DMS53 treated with DMSO at 0.1 percent for 48 hours (cell line): ENCODE measurements around the gene ARL13B.
"Not testable (repeated sequence)": the region's sequence is repeated elsewhere in the genome, so short reads cannot be mapped to it uniquely, and the experiment has no call there.

Experiments used
- DNase-seq: peaks from one replicate; lab custom pipeline; 2025; ENCODE audit not compliant: unreplicated experiment; lab: John Stamatoyannopoulos, UW

The ARL13B gene

DNA sequence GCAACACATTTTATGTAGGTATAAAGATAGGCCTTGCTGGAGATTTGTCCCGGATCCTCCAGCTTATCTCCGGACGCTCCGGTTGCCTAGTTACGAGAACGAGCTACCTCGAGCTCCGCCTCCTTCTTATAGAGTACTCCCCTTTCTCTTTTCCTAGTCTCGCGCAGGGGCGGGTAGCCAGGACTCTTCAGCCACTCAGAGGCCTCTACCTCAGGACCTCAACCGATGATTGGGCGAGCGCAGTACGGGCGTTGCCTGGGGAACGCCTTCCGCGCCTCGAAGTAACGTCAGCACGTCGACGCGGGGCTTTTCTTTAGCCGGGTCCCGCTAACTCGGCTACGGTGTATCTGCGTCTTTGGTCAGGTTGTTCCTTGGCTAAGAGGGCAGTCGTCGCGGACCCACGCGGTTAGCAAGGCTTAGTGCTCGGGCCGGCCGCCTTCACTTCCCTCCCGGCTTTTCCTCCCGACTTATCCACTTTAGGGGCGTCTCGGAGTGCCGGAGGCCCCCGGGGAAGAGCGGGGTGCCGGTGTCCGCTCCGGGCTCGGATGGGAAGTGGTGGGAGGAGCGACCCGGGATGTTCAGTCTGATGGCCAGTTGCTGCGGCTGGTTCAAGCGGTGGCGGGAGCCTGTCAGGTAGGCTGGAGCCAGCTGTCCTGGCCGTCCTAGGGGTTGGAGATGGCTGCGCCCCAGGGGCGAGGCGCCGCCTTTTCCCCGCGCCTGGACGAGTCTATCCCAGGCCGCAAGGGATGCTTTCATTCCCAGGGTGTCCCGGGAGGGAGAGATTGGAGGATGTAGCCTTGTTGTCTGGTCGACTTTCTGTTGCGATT is at the start of gene ARL13B:
Gene ARL13B, plus strand, starts transcription at position 306 of the 827 bp plus-strand sequence. Its CDS starts 269 bp downstream, at position 575.
- DNase-seq = peak; percentile 91

DNA sequence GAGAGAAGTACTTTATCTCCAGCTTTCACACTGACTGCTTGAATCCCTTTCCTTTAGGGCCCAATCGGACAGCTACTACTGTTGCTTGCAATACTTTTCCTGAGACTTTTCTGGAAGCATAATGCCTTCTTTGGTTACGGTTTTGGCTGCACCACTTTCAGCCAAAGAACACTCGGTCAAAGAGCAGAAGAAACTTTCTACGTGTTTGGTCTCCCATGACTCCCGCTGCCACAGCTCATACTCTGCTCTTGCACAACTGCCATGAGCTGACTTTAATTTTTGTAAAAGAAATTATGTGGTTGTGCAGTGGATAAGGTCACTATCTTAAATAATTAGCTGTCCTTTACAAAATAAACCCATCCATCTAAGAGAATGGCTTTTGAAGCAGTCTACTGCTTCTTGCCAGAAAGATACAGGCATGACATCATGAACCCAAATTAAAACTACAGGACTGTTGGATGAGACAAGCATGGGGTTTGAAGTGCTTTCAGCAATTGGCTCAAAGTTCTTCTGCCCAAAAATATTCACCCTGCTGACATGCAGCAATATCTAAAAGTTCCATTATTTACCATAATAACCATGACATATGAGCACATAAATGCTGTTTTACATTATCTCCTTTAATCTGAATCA is 48.2 kb upstream of the ARL13B start:
- DNase-seq = no peak

DNA sequence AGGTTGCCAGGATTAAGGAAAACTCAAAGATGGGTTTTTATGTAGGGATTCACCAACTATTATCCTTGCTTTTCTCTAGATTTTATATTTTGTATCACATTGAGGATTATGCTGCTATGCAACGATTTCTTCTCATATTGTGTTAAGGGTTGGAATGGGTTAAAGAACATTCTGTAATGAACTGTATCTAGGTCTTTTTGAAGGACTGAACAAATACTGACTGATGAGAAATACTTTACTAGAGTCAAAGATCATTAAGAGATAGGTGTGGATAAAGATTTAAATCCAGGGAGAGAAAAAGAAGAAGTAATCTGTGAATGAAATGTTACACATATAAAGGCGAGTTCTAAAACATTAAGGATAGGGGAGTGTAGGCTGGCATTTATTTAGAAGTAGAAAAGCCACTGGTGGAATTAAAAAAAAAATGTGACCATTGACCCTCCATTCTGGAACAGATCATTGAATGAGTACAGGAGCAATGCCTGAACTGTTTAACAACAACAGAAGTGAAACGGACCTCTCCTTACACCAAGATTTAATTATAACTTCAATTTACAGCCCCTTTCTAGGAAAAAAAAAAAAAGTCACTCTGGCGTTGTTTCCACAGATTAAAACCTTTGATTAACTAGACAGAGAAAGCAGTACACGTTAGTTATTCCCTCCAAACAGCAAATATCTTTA is 45.4 kb upstream of the ARL13B start:
- no peak for DNase-seq

DNA sequence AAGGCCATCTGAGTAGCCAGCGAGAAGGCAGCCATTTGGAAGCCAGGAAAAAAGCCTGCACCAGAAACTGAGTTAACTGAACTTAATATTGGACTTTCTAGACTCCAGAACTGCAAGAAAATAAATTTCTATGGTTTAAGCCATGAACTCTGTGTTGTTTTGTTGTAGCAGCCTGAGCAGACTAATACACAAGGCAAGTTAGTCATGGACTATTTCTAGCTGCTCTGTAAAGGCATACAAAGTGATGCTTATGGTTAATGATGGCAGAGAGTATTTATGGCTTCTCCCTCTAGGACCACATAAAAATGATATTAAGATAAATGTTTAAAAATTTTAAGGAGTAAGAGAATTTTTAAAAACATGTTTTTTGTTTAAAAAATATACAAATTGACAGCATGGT is 43.4 kb upstream of the ARL13B start:
- no peak for DNase-seq

DNA sequence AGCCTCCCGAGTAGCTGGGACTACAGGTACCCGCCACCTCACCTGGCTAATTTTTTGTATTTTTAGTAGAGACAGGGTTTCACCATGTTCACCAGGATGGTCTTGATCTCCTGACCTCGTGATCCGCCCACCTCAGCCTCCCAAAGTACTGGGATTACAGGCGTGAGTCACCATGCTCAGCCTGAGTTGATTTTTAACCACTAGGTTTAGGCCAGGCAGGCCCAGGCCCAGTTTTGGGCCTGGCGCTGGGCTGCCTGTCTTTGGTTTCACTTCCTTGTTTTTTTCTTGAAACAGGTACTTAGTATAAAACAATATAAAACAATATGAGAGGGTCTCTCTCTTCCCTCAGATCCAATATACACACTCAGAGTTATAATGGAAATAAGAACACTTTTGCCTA is 42.5 kb upstream of the ARL13B start:
- not testable (repeated sequence) for DNase-seq

DNA sequence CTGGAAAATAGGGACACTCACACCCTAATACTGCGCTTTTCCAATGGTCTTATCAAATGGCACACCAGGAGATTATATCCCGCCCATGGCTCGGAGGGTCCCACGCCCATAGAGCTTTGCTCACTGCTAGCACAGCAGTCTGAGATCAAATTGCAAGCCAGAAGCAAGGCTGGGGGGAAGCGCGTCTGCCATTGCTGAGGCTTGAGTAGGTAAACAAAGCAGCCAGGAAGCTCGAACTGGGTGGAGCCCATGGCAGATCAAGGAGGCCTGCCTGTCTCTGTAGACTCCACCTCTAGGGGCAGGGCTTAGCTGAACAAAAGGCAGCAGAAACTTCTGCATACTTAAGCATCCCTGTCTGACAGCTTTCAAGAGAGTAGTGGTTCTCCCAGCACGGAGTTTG is 30.0 kb upstream of the ARL13B start:
- DNase-seq = peak; percentile 17

DNA sequence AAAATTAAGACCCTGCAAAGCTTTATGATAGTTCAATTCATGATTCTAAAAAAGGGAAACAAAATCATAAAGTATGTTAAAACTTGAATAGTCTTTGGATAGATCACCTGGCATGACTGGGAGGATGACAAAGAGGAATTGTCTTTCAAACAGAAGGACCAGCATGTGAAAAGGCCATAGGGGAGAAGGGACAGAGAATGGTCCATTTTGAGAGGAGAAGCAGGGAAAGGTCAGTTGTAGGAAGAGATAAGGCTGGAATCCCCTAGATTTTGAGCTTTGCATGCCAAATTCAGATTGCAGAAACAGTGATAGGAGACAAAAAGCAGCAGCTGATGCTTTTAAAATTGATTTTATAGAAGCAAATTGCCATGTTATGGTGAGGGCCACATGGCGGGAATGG is 18.9 kb upstream of the ARL13B start:
- DNase-seq = no peak

DNA sequence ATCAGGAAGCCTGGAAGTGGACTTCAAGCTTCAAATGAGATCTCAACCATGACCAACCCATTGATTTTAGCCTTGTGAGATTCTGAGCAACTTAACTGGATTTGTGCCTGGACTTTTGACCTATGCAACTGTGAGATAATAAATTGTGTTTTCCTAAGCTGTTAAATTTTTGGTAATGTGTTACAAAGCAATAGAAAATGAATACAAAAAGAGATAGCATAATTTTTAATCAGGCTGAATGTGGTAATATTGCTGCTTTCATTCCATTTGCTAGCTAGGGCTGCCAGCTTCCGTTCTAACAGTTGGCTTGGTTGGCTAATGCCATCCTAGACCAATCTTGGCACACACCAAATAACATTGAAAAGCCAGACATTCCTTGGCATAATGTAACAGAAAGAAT is 18.5 kb upstream of the ARL13B start:
- DNase-seq = no peak

DNA sequence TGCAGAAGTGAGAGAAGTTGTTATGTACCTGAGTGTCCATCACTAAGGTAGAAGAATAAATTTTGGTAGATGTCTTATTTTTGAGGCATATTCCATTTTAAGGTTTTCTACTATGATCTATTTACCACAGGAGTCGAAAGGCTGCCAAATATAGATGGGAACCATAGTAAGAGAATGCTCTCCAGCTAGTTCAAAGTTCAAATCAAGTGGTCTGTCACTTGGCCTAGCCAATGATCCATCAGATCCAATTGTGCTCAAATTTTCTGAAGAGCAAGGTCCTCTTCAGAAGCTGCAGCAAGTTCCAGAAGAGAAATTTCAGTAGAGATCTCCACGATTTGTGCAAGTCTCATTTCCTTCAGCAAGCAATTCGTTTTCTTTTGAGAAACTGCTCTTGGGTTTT is 17.2 kb upstream of the ARL13B start:
- DNase-seq = no peak

DNA sequence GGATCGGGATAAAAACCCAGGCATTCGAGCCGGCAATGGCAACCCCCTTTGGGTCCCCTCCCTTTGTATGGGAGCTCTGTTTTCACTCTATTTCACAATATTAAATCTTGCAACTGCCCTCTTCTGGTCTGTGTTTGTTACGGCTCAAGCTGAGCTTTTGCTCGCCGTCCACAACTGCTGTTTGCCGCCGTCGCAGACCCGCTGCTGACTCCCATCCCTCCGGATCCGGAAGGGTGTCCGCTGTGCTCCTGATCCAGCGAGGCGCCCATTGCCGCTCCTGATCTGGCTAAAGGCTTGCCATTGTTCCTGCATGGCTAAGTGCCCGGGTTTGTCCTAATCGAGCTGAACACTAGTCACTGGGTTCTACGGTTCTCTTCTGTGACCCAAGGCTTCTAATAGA is 14.8 kb upstream of the ARL13B start:
- DNase-seq = not testable (repeated sequence)

DNA sequence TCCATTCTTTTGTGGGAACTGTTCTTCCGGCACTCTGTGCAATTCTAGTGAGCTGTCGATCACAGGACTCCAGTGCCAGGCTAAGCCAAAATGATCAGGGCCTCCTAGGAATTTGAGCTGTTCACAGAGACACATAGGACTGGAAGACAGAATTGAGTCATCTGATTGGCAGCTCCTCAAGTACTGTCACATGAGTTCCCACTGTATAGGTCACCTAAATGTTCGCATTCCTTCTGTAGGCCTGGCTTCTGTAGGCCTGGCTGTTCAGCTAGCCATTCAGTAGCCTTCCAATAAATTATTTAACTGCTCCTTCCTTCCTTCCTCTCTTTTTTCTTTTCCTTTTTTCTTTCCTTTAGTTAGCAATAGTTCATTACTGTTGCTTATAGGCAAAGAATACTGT is 10.5 kb upstream of the ARL13B start:
- DNase-seq = no peak

DNA sequence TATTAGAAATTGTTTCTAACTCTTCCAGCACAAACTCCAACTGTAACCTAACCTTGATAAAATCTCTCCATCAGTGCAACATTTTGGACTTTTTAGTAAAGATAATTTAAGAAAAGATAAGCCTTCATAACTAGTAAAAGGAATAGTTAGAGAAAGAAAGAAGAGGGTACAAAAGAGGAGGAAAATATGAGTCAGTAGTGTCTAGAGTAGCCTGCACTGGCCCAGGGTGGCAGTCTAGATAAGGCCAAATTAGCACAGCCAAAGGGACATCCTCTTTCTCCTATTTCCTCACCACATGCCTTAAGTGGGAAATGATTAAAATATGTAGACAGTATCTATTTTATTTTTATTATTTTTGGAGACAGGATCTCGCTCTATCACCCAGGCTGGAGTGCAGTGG is 10.0 kb upstream of the ARL13B start:
- no peak for DNase-seq

DNA sequence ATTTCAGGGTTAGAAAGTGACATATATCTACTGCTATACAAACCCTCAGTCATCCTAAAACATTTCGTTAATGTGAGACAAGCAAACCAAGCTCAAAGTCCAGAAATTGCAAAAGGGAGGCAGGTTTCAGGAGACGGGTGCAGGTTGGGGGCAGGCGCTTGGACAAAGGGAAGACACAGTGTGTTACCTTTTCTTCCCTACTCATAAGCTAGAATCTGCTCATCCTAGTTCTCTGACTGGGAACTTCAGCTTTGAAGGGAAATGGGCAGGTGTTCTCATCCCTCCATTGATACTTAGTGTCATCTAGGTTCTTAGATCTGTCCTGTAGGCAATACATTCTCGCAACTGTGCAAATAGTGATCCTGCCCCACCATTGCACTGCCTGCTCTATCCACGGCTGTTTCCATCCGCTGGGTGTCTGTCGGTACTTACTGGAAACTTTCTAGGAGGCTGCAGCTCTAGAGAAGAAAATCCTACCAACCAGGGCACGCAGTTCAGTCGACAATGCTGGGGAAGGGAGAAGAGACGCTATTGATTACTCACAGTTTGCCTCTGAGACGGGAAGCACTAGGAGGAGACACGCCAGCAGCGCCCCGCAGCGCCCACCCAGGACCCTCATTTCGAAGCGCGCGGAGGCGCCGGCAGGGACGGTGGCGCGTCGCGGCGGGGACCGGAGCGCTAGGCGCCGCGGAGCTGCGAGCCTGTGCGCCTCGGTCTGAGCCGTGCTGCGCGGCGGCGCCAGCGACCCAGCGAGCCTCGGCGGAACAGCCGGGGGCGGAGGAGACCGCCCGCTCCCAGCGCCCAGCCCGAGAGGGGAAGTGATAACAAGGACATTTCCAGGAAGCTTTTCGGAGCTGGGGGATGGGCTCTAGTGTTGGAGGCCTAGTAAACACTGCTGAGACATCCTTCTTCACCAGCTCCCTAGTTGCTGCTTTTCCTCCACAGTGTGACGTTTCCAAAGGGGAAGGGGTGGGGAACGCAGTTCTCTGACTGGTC is 6.5 kb upstream of the ARL13B start, which contains the start of gene PROS1:
Gene PROS1, minus strand, starts transcription at position 766 of the 996 bp plus-strand sequence. Its CDS starts 147 bp downstream, at position 619.
- peak; percentile 27 for DNase-seq

DNA sequence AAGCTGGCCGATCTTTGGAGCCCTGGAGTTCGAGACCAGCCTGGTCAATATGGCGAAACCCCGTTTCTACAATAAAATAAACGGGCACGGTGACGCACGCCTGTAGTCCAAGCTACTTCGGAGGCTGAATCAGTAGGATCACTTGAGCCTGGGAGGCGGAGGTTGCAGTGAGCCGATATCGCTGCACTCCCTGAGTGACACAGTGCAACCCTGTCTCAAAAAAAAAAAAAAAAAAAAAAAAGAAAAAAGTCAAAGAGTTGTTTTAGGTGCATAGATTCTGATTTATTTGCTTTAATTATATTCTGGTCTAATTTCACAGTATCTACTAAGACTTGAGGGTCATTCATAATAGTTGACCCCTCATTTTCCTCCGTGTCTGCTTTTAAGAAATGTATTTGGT is 1.7 kb downstream of the ARL13B start:
- DNase-seq = no peak

DNA sequence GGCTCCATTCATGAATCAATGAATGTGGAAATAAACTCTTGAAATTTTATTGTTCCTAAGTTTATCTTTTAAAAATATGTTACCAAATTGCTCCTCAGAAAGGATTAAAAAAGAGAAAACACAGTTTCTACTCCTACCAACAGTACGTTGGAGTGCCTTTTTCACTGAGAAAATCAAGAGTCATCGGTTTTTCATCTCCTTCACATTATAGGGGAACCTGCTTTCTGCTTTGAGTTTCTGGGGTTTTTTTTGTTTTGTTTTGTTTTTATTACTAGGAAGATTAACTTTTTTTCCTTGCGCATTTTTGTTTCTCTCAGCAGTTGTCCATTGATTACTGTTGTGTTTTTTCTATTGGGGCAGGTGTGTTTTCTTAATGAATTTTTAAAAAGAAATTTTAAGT is 3.5 kb downstream of the ARL13B start:
- no peak for DNase-seq

DNA sequence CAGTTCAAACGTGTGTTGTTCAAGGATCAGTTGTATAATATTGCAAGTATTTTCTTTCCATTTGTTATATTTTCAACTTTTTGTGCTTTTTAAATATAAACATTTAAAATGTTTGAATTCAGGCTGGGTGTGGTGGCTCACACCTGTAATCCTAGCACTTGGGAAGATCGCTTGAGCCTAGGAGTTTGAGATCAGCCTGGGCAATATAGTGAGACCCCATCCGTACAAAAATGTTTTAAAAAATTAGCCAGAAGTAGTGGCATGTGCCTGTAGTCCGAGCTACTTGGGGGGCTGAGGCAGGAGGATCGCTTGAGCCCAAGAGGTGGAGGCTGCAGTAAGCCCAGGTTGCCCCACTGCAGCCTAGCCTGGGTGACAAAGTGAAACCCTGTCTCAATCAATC is 4.7 kb downstream of the ARL13B start:
- no peak for DNase-seq

DNA sequence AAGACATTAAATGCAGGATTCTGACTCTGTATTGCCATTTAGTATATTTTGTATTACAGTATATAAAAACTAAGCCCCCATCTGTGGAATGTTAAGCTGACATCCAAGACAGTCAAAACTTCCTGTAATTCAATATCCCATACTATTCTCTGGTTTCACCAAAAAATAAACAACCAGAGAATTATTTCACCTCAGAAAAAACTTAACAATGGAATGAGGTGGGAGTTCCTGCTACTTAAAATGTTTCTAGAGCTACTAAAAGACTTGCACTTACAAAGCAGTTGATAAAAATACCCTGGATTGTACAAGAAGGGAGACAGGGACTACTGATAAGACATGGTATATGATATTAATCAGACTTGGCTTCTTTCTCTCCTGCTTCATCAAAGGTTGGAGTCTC is 8.3 kb downstream of the ARL13B start:
- DNase-seq = no peak

DNA sequence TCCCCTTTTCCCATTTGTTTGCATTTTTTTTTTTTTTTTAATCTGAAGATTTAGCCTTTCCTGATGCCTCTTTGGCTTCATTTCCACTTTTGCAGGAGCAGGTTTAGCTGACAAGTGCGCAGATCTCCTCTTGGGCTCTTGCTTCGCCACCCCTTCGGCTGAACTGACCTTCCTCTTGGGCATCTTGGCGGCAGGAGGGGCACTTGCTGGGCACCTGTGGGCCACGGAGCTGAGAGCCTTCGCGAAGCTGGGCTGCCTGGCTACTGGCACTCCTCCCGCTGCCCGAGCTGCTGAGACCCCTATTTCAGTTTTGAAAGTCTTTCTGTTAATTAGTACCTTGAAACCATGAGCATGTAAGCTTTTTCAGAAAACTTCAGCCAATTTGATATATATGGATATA is 8.8 kb downstream of the ARL13B start:
- no peak for DNase-seq

DNA sequence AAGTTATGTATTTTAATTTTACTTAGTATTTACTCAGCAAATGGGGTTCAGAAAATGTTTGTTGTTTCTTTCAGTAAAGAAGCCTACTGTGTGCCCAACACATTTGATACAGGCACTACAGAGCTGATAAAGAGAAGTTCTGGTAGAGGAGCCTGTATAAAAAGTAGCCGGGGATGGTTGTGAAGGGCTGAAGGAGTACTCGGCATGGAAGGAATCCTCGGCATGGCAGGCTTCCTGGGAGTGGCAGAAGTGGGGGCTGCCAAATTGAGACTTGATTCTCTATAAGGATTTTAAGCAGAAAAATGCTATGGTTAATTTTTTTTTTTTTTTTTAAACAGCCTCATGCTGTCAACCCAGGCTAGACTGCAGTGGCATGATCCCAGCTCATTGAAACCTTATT is 9.3 kb downstream of the ARL13B start:
- DNase-seq = no peak

DNA sequence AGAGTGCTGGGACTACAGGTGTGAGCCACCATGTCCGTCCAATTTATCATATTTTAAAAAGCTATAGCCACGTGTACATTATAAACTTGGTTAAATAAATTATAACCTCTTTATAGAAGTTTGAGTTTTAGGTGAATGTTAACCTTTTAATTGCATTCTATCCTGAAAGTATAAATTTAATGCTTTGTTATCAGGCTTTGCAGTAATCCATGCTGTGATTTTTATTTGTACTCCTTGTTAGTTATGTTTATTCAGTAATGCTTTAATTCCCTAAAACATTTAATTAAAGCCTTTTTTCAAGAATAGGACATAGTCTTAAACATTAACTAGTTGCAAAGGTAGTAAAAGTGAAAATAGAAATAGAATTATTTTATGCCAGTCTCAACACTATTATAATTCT is 11.7 kb downstream of the ARL13B start:
- no peak for DNase-seq

DNA sequence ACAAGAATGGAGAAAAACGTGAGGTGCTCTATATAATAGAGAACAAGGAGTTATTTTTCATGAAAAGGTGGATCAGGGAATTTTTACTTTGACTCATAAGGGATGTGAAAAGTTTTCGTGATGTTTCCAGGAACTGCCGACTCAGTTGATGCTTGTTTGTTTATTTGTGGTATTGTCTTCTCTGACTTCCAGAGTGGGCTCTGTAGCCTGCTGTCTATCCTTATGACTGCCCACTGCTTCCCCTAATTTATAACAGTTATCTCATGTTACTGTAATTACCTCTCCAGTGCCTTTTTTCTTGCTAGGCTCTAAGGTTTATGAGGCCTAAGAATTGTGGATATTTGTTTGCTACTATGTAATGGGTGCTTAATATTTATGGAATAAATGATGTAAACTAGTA is 12.3 kb downstream of the ARL13B start:
- no peak for DNase-seq
